OCI-LY3 (cell line): ENCODE measurements around the gene TIAM2.

Experiments used
- EZH2phosphoT487 ChIP-seq: fragments of 200-600 bp; shearing (Covaris generic); IDR thresholded peaks from 2 replicates; pipeline ENCODE4 v1.6.1; 2018; ENCODE audit warnings: antibody characterized with exemption, mixed run types, low read depth
- TF ChIP-seq, protein P1 (sequence below): fragments of 200-600, 300-600 bp; sonication (generic); IDR thresholded peaks from 2 replicates; pipeline ENCODE4 v1.5.1; 2014; ENCODE audit warnings: antibody characterized with exemption, low read length, low read depth

GRCh38 chr6:155141002-155141401 is 145.9 kb downstream of the TIAM2 start:
- TF ChIP-seq, protein P1, sequence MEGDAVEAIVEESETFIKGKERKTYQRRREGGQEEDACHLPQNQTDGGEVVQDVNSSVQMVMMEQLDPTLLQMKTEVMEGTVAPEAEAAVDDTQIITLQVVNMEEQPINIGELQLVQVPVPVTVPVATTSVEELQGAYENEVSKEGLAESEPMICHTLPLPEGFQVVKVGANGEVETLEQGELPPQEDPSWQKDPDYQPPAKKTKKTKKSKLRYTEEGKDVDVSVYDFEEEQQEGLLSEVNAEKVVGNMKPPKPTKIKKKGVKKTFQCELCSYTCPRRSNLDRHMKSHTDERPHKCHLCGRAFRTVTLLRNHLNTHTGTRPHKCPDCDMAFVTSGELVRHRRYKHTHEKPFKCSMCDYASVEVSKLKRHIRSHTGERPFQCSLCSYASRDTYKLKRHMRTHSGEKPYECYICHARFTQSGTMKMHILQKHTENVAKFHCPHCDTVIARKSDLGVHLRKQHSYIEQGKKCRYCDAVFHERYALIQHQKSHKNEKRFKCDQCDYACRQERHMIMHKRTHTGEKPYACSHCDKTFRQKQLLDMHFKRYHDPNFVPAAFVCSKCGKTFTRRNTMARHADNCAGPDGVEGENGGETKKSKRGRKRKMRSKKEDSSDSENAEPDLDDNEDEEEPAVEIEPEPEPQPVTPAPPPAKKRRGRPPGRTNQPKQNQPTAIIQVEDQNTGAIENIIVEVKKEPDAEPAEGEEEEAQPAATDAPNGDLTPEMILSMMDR = no peak
- no peak for TF ChIP-seq EZH2phosphoT487
